Stimulated activated CD4-positive, alpha-beta T cell treated with anti-CD3 and anti-CD28 coated beads, Interleukin-4, amount 100 ng/mL, for 4 hours (primary cell): Measurements from ENCODE around the gene TAF3.

Experiments
- DNase-seq, 2 experiments: peaks; one replicate each; pipeline ENCODE4 v3.0.0-alpha.2; 2020

The TAF3 gene

DNA sequence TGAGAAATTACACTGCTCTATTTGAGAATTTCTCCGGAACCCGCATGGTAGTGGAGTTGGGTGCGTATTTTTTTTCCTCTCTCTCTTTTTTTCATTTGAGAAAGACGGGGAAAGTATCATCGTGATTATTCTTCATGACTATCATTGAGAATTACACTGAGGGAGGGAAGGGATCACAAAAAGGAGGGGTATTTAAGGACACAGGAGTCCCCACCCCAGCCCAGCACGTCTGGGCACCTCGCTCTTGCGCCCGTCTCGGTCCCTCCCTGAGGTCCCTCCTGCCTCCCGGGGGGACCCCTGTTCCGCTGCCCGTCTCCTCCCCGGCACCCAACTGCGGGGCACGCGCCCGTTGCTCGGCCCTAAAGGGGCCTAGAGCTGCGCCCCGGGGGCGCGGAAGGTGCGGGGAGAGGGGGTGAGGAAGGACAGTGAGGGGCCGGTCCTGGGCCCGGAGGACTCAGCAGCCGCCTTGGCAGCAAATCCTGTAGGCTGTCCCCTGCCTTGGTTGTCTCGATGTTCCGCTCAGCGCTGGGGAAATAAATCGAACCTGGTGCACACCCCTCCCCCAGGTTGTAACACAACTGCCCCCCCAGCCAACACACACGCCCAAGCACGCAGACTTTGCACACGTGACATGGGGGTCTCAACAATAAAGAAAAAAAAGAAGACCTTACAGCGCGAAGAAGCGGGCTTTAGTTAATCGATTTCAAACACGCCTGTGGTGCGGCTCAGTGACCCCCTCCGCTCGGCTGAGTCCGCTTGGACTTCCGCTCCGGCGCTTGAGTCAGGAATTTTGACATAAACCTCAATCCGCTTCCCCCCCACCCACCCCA lies 217.6 kb downstream of the TAF3 start:
- DNase-seq, result no peak

DNA sequence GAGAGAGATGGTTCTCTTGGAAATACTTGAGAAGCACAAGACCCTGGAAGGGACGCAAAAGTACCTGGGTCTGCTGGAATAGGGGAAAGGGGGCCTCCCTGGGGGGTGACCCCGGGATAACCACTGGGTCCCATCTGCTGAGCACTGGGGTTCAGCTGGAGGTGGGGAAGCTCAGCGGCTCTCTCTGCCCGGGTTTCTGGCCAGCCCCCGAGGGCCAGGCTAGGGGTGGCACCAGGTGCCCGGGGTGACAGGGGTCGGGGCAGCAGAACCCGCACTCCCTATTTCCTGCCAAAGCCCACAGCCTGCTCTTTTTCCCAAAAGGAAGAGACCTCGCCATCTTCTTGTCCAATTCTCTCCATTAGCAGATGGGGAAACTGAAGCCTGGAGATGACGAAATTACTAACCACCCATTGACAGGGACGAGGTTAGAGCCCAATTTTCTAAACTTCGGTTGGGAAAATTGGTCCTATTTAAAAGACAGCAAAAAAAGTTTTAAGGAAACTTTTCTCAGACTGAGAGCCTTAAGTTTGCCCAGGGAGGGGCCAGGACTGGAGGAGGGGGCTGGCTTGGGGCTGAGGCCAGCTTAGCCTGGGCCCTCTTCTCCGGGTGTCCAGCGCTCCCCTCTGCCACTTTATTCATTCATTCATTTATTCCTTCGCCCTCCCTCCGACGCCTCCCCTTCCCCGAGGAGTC lies 218.3 kb downstream of the TAF3 start:
- DNase-seq, result no peak

DNA sequence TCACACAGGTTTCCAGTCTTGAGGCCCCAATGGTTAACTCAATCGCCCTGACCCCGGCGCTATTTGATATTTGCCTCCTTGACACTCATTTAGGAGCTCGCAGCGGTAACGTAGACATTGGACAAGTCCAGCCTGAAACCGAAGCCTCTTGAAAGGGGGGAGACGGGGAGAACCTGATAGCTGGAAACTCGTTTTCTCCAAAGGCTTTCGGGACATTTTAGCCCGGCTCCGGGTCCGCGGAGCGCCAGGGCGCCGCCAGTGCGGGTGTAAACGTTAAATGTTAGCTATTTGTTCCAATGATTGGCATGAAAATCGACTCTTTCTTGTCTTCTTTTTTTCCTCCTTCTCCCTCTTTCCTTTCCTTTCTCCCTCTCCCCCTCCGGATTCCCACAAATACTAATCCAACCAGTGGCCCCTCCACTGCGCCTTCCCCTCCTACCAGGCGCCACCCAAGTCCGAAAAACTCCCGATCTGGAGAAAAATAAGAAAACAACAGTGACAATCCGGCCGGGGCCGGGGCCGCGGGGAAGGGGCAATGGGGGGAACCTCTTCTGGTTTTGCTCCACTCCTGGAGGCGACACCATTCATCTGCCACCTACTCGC lies 219.0 kb downstream of the TAF3 start:
- DNase-seq, result no peak

DNA sequence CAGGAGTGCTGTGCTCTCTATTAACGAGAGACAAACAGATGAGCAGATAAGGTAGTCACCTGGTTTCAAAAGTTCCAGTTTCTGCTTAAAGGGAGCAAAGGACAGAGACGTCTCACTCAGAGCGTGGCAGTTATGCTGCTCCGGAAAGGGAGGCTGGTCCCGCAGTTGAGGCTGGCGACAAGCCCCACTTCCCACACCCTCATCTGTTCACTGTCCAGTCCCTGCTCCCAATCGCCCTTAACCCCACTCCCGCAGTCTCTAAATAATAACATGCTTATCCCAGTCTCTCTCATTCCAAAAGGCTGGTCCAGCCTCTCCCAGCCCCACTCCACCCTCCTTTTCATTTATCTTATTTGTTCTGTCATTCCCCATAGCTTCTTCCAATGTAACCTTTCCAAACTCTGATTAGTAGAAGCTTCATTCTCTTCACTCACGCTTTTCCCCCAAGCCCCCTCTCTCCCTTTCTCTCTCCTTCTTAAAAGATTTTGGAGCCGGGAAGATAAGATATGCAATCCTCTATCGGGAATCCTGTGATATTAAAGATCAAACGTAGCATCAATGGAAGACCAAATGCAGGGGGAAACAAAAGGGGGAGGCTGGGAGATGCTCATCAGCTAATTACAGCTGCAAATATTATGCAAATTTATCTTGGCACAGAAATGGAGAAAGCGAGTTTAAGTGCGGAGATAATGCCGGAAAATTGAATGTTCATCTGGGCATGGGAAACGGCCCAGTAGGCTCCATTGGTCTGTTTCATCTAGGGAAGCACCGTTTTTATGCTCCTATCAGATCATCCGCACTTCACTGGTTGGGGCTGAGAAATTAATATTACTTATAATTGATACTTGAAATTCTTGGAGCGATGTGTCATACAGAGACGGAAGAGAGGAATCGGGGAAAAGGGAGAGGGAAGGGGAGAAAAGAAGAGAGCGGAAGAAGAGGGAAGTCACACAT lies 219.9 kb downstream of the TAF3 start:
- DNase-seq, result no peak

DNA sequence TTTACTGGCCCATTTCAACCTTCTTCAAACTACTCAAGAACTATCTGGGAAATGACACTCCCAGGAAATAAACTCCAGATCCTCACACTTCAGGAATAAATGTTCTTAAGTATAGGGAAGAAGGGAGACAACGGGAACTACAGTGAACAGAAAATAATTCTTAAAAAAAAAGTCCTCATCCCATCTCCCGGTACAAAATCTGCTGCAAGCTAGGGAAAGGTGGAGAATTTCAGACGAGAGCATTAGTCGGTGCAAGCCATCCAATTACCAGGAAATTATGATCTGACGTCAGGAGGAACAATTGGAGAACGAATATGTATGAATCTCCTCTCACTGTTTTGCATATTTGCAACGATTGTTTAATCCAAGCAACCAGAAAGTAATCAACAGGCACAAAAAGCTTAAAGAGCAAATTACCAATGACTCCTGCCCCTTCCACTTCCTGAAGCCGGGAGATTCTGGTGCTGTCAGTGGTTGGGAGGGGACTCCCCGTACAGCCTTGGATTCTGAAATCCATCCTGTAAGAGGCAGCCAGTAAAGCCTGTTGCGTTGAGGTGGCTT lies 221.1 kb downstream of the TAF3 start:
- DNase-seq, result no peak

DNA sequence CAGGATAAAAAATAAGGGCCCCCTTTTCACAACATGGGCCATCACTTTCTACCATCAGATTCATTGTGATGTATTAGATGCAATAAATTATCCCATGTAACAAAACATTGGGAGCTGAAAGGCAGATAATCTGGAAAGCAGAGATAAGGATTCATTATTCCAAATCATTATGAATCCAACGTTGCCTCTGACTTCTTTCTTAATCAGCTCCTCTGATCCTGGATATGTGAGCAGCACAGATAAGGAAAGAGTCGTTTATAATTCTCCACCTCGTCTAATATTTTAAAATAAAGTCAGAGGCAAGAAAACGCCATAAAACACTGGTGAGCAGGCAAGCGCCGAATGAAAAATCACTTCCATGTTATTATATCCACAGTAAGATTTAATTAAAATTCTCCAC lies 222.3 kb downstream of the TAF3 start:
- DNase-seq, result no peak

DNA sequence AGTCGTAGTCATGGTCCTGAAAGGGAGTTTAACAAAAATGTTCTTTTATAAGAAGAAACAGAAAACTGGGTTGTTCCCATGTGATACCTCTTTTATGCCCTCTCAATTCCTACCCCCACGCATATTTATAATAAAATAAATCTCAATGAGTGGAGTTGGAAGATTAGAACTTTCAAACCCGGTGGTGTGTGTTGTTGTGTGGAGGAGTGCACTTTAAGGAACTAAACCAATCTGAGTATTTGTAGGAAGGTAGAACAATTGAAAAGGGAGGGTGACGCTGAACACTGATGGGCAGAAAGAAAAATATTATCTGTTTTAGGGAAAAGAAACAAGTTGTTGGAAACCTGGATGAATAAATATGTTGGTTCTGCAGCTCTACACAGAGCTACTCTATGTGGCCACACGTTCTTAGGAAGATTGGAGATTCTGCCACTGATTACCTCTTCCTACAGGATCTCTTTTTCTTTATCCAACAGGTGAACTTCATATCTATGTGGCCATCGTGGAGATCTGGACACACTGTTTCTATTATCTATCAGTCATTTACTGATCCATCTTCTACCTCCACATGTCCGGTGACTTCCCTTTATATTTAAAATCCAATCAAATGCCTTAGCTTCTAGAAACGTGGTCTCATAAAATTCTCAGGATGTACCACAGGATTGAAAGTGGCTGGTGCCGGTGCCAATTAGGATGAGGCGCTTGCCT lies 223.1 kb downstream of the TAF3 start:
- DNase-seq, result no peak

DNA sequence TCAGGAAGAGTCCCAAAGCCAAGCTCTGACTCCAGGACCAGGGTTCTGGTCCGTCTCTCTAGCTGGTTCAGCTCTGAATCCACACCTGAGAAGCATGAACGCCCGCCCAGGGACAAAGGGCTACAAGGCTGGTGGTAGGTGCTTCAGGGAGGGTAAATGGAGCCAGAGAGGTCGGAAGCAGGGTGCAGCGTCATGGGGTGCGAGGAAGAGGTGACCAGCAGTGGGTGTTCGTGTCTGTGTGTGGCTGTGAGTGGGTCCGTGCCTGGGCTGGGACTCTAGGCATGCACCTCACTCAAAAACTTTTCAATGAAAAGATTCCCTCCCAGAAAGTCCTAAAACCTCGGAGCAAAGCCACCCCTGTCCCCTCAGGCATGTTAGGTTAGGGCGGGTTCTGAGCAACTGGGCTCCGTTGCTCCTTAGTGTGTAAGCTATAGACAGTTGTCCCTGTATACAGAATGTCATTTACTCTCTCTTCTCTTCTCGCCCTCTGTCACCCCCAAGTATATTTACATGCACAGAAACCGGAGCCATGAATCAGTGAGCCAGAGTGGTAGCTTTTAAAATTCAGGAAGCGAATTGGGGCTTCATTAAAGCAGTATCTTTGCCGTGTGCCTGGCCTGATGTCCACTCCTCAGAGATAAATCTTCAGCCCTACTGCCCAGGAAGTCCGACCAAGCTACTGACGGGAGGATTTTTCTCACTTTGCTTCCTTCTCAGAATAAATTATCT lies 223.9 kb downstream of the TAF3 start:
- no peak for DNase-seq

DNA sequence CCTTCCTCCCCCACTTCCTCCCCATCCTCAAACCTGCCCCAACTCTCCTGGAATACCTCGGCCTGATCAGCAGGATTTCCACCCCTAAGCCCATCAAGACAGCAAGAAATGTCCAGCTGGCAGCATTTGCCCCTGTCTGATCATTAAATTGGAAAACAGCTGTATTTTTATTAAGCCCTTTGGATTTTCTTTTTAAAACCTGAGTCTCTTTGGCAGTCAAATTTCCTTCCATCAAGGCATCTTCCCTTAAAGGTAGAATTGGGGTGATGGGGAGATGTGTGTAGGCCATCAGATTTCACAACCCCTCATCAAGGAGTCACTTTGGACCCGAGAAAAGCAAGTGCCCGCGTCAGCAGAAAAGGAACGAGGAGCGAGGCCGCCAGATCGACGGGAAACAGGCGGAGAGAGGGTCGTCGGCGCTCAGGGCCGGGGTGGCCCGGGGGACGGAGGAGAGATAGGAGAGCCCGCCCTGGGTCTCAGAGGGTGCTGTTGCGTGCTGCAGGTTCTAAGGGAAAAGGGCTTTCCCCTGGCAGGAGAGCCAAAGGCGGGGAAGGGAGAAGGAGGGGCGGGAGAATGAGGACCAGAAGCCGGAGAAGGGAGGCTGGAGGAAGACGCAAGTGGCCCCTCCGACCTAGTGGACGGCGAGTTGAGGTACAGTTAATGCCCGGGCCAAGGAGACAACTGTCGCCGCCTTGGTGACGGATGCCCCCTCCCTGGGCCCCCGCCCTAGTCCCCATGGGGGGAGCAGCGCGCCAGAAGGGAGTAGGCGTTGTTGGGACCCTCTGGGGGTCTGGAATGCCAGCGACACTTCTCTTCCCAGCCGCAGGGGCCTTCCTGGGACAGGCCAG lies 224.6 kb downstream of the TAF3 start:
- no peak for DNase-seq

DNA sequence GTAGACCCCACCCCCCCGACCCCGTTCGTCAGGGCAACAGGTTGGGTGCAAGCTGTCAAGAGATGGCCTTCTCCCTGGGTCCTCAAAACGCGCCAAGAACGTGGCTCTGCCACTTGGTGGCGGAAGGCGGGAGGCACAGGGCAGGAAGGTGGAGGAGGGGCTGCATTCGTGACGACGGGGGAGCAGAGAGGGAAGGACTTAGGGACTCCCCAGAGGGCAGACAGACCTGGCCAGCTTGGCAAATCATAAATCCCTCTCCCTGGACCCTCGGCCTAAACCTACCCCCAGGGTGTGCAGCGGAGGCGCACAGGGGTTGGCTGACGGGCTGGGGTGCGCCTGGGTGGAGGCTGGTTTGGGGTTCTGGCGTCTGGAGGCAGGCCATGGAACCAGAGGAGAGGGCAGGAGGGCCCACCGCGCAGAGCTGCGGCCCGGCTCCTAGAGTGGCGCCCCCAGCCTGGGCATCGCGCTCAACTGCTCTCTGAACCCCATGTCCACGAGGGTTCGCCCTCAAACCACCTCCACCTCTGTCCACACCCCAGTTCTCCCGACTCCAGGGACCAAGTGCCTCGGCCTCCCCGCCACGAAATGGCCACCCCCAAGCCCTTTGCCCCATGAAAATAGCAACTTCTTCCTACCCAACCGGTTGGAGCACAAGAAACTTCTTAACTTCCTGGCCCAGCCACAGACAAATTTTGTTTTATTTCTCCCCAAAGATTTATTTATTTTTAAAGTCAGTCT lies 225.4 kb downstream of the TAF3 start:
- DNase-seq, result no peak

DNA sequence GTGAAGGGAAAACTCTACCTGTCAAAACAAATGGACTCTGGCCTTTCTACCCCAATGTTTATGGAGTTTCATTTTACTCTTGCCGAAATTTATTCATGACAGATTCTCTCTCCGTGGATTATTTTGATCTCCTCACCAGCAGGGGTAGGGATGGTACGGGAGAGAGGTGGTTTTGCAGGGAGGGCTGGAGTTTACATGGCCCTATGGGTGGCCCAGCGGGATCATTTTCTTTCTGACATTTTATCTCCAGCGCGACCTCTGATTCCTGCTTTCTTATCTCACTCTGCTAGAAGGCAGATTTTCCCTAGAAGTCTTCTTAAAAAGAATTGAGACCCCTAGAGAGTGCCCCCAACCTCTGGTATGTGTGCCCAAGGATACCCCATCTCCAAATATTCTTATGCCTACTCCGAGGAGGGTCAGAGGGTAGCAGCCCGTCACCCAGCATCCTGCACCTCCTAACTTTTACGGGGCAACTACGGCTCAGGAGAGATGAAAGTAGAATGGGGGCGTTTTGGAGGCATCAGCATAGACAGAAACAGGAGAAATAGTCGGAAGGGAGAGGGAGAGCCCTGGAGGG lies 226.1 kb downstream of the TAF3 start:
- DNase-seq, result no peak

DNA sequence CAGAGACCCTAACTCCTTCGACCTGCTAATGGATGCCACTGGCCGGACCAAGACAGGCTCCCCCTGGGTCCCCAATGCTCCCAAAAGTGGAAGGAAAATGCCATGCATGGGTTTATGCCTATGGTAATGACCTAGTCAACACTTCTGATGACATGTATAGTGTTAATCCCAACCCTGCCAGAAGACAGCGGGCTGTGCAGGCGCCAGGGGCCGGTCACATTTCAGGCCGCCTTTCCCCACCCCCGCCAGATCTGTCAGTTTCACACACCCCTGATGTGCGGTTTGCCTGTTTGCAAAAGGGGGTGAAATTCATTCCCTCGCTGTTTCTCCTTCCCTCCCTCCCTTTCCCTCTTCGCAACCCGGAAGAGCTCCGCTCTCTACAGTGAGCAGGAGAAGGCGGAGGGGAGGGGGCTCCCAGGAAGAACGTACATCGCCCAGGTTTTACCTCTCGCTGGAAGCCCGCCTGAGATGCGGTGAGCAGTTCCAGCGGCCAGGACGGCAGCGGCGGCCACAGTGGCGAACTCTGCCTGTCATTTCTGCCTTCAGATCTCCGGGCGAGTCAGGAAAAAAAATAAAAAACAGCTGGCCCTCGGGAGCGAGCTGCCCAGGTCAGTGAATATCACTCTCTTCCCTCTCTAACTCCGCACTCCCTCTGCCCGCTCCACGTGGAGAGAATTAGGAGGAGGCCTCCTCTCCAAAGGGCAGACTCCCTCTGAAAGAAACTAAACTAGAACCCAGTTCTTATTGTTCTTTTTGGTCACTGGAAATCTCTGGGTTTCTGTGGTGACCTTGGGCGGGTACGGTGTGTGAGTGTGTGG lies 226.8 kb downstream of the TAF3 start:
- DNase-seq, result no peak

DNA sequence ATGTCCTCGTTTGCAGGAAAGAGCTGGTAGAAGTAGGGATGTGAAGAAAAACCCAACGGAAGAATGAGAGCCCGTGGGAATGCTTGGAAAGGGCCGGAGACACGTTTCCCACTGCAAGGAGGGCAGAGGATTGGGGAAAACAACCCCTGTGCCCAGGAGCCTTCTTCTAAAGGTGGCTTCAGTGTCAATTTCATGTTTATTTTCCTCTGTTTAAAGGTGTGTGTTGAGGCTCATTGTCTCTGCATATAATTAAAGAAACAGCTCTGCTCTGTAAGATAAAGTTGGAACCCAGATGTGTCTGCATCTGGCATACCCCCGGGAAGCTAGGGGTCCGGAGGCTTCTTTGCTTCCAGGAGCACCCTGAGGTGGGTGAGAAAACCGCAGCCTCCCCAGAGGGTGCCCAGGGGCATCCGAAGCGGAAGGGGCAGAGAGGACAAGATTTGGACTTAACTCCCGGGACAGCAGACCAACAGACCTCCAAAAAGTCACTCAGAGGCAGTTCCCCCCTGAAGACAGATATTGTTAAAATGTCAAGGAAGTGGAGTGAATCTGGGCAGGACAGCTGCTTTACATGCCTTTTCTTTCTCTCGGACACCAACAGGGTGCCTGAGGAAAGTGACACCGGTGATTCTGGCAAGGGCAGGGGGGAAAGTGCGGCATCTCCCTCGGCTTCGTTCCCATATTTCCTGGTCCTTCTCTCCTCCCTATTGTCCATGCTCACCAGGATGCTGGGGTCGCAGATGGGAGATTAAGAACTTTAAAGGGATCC lies 227.6 kb downstream of the TAF3 start:
- DNase-seq, result no peak

DNA sequence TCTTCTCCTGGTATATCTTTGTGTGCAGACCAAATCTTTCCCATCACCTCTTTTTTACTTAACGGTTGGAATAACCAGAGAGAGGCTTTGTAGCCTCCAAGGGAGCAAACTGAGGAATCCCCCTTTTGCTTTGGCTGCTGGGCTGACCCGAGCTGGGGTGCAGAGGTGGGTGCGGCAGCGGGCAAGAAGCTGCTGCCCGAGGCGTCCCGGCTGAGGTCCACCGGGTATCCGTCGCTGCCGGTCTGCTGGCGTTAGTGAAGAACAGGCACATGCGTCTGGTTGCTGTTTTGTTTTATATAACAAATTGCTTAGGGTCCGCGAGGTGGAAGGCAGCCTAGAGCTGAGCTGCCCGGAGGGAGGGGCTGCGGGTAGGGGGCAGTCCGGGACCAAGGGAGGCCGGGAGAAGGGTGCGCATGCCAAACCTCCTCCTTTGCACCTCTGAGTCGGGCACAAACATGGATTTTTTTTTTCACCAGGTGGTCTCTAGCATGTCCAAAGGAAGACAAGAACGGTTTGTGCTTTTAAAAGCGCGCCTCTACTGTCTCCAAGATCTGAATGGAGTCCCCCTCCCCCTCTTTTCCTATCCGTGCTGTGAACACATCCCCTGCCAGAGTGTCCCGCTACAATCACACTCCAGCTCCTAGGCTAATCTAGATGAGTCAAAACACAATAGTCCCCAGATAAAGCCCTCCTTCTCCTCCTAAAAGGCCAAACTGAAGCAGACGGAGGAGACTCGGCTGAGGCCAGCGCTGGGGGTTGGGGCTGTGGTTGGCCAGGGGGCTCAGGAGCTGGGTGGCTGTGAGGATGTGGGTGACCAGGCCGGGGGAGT lies 229.4 kb downstream of the TAF3 start:
- DNase-seq, result no peak

DNA sequence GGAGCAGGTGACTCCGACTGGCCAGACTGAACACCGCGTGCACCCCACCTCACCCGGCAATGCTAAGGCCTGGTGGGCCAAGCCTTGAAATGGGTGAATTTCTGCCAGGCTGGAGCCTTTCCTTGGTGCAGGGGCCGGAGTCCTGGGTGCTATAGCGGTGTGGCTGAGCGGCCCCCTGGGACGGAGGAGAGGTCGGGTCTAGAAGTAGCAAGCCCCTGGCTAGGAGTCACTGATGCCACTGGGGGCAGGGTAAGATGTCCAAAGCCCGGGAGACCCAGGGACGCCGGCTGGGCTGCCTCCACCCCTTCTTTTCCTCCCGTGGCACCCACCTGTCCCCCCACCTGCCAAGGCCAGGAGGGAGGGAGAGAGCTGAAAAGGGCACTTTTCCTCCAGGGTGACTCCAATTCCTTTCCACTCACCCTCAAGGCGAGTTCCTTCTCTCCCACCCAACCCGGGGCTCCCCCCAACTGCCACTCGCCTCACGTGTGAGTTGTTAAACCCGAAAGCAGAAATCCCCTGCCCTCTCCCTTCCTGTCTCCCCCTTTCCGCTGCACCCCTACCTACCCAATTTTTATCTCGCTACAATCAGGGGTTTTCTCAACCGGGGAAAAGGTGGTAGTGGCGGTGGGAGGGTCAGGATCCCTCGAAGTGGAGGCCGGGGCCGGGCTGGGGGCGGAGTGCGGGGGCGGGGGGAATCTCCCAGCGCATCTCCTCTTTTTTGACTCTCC lies 230.1 kb downstream of the TAF3 start:
- DNase-seq, result peak in 1 of 2 experiments; percentile 66
